Dermis blood vessel endothelial cell (primary cell): Measurements from ENCODE around the gene DCDC2B. TPM values are rescaled to one million over a fixed set of nuclear protein-coding genes. Genes with fewer than 3 reads are reported as not detected.

Experiments
- DNase-seq: peaks from one replicate; pipeline ENCODE4 v3.0.0; 2010
- total RNA-seq: library from RNA; depleted of rRNA; stranded (reverse); fragments of >200 nt; gene quantifications from 2 replicates; pipeline ENCODE4 v1.2.3, GENCODE V29; 2014

Gene DCDC2B
- total RNA-seq, 1 donor from 2014 or later = not detected

GRCh38 chr1:32197074-32197473, 11.8 kb upstream of the DCDC2B start:
- no peak for DNase-seq

DNA sequence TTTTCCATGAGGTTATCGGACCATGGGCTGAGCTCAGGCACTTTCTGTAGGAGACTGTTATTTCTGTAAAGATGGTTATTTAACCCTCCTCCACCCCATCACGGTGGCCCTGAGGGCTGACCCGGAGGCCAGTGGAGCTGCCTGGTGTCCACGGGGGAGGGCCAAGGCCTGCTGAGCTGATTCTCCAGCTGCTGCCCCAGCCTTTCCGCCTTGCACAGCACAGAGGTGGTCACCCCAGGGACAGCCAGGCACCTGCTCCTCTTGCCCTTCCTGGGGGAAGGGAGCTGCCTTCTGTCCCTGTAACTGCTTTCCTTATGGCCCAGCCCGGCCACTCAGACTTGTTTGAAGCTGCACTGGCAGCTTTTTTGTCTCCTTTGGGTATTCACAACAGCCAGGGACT, 11.1 kb upstream of the DCDC2B start:
- DNase-seq = no peak

GRCh38 chr1:32198237-32199042, 10.4 kb upstream of the DCDC2B start:
- DNase-seq = no peak

DNA sequence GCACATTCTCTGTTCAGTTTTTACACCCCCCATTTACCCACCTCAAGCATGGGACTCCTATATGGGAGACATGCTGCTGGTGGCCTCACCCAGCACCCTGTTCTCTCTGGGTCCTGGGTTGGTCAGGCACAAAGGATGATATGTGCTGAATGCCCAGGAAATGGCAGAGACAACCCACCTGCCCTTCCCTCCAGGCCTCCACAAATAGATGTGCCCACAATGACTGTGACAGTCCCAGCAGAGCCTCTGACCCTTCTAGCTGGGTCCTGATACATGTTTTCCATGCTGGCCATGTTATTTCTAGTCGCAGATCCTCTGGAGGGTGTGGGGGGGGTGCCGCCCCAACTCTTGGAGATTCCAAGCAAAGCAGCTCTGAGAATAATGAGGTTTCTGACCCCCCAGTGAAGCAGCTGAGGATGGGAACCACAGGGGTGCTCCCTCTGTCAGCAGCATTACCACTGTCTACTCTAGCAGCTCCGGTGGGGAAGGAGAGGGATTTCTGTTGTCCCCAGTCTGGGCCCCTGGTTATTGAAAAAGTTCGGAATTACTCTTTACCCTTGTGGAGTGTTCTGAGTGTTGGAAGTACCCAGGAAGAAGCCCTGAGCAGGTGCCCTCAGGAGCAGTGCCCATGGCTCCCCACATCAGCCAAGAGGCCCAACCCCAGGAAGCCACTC, 9.7 kb upstream of the DCDC2B start:
- no peak for DNase-seq

DNA sequence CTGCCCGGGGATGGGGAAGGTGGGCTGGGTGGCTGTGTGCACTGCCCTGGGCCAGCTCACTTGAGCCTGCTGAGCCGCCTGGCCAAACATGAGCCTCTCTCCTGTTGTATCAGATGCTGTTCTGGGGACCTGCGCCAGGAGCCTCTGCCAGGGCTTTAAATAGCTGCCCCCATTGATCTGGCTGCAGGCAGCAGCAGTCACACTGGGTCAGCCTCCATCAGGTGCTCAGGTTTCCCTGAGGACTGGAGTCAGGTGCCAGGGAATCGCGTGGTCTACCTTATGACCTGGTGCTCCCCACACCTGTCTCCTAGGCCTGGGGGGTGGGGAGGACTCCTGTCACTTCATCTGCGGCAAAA, 9.2 kb upstream of the DCDC2B start:
- DNase-seq = no peak

GRCh38 chr1:32200226-32201010, 8.5 kb upstream of the DCDC2B start, which contains the start of gene CCDC28B:
CCDC28B (plus strand) TSS chr1:32200595; CDS start chr1:32201936, 1,341 bp downstream.
- DNase-seq = peak; percentile 51

DNA sequence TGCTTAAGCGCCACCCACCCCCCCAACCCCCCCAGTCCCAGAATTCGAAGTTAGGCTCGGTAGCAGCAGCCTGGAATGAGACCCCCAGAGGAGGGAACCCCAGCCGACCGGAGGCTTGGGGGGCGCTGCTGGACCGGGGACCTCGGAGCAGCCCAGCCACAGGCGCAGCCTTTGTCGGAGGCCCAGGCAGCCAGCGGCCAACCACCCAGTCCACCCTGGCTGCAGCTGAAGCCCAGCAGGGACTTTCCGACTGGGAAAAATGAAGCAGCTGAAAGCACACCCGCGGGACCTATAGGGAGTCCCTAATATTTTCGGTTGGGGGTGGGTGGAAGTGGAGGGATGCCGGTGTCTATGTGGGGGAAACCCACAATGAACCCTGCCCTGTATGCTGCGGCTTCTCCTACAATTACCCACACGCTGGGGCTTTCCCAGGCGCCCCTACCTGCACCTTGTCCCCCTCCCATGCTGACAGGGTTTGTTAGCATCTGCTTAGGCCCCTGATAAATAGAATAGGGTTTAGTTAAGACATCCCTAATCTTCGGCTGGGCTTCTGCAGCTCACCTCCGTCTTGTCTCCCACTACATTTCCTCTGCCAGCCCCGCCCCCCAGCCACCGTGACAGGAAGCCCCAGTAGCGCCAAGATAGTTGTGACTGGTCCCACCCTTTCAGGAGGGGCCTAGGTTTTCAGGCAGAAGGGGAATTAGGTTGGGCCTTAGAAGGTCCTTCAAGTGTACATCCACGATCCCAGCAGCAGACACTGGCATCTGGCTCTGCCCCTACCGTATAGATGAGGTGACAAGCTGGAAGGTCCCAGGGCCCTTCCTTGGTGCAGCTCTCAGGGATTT, 7.7 kb upstream of the DCDC2B start:
- peak; percentile 70 for DNase-seq

DNA sequence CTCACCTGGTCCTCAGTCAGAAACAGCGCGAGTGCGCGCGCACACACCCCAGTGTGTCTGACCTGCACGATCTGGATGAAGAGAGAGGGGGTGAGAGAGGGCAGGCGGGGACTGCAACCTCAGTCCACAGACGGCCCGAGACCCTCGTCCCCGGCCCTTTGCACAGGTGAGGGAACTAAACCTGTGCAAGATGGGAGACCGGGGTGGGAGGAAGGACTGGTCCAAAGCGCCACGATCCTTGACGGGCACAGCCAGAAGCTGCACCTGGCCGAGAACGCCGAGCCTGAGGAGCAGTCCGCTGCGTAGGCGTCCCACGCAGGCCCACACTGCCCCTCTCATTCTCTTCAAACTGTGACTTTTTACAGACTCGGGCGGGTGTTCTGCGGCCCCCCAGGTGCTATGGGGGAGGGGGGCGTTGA, 3.9 kb upstream of the DCDC2B start:
- DNase-seq = no peak

DNA sequence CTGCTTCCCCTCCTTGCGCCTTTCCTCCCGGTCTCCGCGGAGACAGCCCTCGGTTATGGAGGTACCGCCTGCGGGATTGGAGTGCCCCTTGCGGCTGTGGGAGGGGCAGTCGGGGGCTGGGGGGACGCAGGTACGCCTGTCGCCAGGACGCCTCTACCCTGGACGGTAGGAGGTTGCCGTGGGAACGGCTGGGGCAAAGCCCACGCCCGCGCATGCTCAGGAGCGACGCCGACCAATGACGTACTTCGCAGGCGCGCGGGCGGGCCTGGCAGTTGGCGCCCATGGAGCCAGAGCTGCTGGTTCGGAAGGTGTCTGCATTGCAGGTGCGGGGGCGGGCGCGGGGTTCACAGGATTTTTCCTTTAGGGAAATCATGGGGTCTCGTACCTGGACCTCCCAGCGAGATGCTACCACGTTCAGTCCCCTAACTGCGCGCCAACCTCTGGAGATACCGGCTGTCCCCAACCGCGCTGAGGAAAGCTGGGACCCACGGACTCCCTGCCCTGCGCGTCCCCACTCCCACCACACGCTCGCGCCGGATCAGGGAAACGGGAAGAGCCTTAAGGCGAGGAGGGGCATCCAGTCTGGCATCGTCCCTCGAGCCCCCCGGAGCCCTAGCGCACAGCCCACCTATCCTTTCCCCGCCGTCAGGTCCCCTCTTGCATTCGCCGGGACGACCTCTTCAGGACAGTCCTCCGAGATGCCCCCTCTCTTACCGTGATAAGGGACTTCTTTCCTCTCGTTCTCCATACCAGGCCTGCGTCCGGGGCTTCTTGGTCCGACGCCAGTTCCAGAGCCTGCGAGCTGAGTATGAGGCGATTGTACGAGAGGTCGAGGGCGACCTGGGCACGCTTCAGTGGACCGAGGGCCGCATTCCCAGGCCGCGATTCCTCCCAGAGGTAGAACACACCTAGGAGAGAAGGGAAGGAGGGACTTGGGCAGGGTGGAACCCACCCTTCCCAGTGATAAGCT, 3.2 kb upstream of the DCDC2B start, which contains the start of gene IQCC:
IQCC (plus strand) TSS at position 271 of the 970 bp plus-strand sequence; CDS start at position 282, 11 bp downstream.
- DNase-seq = peak; percentile 90

DNA sequence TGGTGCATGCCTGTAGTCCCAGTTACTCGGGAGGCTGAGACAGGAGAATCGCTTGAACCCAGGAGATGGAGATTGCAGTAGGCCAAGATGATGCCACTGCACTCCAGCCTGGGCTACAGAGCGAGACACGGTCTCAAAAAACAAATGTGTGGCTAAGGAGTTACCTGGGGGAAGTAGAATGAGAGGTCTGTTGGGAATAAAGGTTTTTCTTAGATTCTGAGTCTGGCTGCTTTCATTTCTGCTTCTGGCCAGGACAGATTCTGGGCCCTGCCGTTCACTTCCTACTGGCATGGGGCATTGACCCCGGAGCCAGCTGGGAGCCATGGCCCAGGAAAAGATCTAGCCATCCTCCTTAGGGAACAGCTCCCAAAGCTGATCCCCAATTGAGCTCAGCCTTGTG, 420 bp upstream of the DCDC2B start:
- DNase-seq = no peak

GRCh38 chr1:32215629-32216480, 7.0 kb downstream of the DCDC2B start:
- peak; percentile 89 for DNase-seq

GRCh38 chr1:32216566-32216965, 7.7 kb downstream of the DCDC2B start:
- DNase-seq = no peak

DNA sequence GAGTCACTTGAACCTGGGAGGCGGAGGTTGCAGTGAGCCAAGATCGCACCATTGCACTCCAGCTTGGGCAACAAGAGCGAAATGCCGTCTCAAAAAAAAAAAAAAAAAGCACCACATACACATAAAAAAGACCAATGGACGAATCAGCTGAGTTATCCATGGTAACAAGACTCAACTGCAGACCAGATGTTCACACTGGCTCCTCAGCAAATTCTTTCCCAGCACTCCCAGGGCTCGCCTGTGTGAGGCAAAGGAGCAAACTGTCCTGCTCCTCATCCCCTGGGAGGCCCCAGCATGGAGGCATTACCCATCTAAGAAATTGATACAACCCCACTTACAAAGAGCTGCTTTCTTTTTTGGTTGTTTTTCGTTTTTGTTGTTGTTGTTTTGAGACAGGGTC, 10.1 kb downstream of the DCDC2B start:
- DNase-seq = no peak

DNA sequence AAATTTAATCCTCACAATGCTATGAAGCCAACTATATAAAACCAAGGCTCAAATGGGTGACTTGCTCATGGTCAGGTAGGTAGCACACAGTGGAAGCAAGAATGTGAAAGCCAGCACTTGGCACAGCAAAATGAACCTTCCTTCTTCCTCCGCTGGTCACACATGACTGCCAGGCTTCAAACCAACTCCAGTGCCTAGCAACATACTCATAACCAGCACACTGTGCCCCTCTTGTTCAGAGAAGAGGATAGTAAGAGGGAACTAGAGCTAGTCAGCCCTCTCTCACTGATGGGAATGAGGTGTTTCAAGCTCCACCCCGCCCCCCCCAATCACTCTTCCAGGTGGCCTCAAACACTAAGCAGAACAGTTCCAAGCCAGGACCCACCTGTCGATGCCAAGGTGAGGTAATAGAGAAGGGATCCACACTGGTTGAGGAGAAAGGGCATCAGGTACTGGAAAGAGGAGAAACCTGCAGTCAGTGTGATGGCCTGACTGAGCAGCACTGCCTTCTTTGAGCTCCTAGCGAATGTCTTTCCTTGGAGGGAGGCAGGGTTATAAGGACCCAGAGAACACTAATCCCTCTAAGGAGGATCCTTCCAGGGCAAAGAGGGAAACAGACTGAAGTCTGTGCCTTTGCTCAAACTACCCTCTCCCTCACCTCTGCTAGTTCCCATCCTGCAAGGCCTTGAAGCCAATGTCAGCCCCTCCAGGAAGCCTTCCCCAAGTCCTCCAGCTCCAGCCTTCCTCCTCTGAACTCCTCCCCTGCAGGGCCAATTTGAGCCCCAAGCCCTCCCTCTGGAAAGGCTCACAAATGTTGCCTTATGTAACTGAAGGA, 12.1 kb downstream of the DCDC2B start:
- no peak for DNase-seq

DNA sequence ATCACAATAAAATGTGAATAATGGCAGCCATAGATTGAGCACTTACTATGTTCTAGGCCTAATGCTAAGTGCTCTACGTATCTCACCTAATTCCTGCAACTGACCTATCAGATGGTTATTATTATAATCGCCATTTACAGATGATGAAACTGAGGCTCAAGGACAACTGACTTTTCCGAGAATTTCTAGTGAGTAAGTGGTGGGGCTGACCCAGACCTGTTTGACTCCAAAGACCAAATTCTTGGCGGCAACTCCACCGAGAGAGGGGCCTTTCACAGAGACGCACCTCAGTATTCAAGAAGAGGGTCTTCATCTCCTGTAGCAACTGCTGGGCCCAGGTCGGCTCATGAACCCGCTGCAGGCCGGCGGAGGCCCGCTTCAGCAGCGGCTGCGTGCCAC, 12.7 kb downstream of the DCDC2B start:
- DNase-seq = no peak

GRCh38 chr1:32221980-32222755, 13.3 kb downstream of the DCDC2B start, which contains the start of the genes EIF3I and TMEM234:
EIF3I (plus strand) TSS chr1:32222407; CDS start chr1:32222442, 35 bp downstream.
TMEM234 (minus strand) TSS chr1:32222353; CDS start chr1:32222322, 31 bp downstream.
- peak; percentile 94 for DNase-seq

- peak; percentile 84 for DNase-seq
These were observed 14.8 kb downstream of the DCDC2B start for GRCh38 chr1:32223683-32224082.

GRCh38 chr1:32224285-32224684, 15.4 kb downstream of the DCDC2B start:
- no peak for DNase-seq
